ENCODE data around the gene SLC7A14. TPM values are rescaled to one million over a fixed set of nuclear protein-coding genes. Genes with fewer than 3 reads are reported as not detected.

SLC7A14 gene
- total RNA-seq, 1 experiment from 2014 or later = not detected

DNA sequence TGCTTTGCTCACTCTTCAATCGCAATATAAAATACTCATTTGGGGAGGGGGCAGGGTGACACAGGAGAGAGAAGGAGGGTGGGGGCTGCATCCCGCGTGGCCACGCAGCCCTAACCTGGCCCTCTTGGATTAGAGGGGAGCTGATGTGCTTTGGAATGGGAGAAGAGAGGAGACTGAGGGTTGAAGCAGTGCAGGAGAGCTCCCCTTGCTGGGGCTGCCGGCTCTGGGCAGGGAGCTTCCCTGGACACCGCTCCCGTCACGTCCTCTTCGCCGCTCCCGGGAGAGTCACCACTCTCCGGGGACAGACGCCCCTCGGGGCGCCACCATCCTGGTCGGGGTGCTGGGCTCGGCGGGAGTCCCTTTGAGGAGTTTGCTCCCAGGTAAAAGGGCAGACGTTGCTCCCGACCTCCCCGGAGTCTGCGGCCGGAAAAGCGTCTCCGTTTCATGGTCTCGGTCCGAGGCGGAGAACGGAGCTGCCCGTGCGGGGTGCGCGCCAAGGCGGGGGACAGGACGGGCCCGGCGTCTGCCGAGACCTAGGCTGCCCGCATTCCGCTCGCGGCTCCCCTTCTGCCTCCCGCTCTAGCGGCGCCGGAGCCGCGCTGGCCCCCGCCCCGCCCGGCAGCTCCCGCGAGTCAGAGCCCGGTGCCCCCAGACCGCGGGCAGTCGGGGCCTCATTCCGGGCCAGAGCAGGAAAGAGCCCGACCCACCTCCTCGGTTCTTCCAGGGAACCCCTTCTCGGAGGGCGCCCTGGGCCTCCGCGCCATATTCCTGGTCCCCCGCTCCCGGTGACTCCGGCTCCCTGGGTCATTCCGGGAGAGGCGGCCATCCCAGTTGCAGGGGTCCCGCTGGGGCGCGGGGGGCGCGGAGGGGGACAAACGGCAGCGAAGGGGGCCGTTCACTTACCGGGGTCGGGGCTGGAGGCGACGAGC is 603 bp downstream of the SLC7A14 start:
- TF ChIP-seq SP1 (IDR thresholded peaks at IDR 0.05; ENCODE audit: low read depth) (no peak), ZBTB33 (IDR thresholded peaks at IDR 0.05; ENCODE audit: extremely low read depth, insufficient replicate concordance, low read length) (no peak), TCF7L2 (IDR thresholded peaks at IDR 0.05; ENCODE audit: borderline replicate concordance, extremely low read depth, insufficient read depth, insufficient read length) (no peak), EZH2 (IDR thresholded peaks at IDR 0.05) (no peak), SRF (IDR thresholded peaks at IDR 0.05; ENCODE audit: low read depth) (no peak), ELF1 (IDR thresholded peaks at IDR 0.05; ENCODE audit: borderline replicate concordance, low read depth) (no peak), SIN3A (IDR thresholded peaks at IDR 0.05; ENCODE audit: low read depth) (no peak), EGR1 (IDR thresholded peaks at IDR 0.05; ENCODE audit: low read depth) (no peak)
- TF ChIP-seq, protein P1, sequence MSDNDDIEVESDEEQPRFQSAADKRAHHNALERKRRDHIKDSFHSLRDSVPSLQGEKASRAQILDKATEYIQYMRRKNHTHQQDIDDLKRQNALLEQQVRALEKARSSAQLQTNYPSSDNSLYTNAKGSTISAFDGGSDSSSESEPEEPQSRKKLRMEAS (IDR thresholded peaks at IDR 0.05) = no peak
- H3K9me2 ChIP-seq (ENCODE audit: insufficient read depth) = no peaks in the 10 kb centered on the region
- no peak overlapping the region for H3K27ac ChIP-seq (ENCODE audit: low read depth, low read length)
- CTCF ChIA-PET = no interaction called here
- no peak overlapping the region for H3K4me2 ChIP-seq (ENCODE audit: low read length)
- no peak overlapping the region for H3K9ac ChIP-seq (ENCODE audit: low read length)
- DNase-seq (ENCODE audit: low read depth, low spot score) (no peak), ATAC-seq (no peak)
- H2AFZ ChIP-seq (ENCODE audit: low read depth, low read length, poor library complexity, severe bottlenecking) = no peak overlapping the region
- no peaks in the 10 kb centered on the region for H3K36me3 ChIP-seq (ENCODE audit: control insufficient read depth in 1 of 2, insufficient read depth in 2 of 2, low read length in 2 of 2)
- H3K79me2 ChIP-seq (ENCODE audit: insufficient read depth, low read length) = no peaks in the 10 kb centered on the region
- peaks cover 32% of the 10 kb centered on the region for H3K27me3 ChIP-seq (ENCODE audit: insufficient read depth, low read length)
- BruUV-seq (replicated peaks) = no TSS peak
- RAD21 ChIA-PET (ENCODE audit: low non-redundant PET in 1 of 2, low total read pairs in 2 of 2, uncharacterized antibody in 2 of 2, unreplicated experiment in 2 of 2) = no interaction called here
- intact Hi-C loops (cut with micrococcal nuclease) = no loop called here
- no peaks in the 10 kb centered on the region for H3K4me1 ChIP-seq (ENCODE audit: control insufficient read depth in 1 of 2, insufficient read depth in 2 of 2, low read length in 2 of 2)
- no peaks in the 10 kb centered on the region for H4K20me1 ChIP-seq (ENCODE audit: insufficient read depth)
- no peak overlapping the region for H3K4me3 ChIP-seq (replicated peaks in 1 of 2; ENCODE audit: low read depth in 1 of 2, low read length in 2 of 2)
- POLR2A ChIA-PET = no interaction called here
- no peaks in the 10 kb centered on the region for H3K9me3 ChIP-seq (ENCODE audit: control insufficient read depth in 1 of 2, insufficient read depth in 1 of 2, low read depth in 1 of 2, low read length in 2 of 2)
